Stomach (tissue), 9 donors: Measurements from ENCODE around the gene CAMK2A. TPM values are rescaled to one million over a fixed set of nuclear protein-coding genes. Genes with fewer than 3 reads are reported as not detected.

ENCODE experiments used
- DNase-seq, 2 donors: peaks; one replicate each; pipeline versions ENCODE4 v3.0.0 to v3.0.0-alpha.2; 2013 to 2019
- H3K27ac ChIP-seq, 5 donors: fragments of 200-600 bp in 4 of 5; sonication (generic) in 4 of 5; one replicate each; pipeline ENCODE4 v1.5.1; 2013 to 2019; ENCODE audit warnings: mild to moderate bottlenecking in 1 of 5, moderate library complexity in 1 of 5
- H3K27me3 ChIP-seq, 3 donors: fragments of 200-600 bp; sonication (generic); one replicate each; pipeline ENCODE4 v1.5.1; 2017 to 2019; ENCODE audit warnings: mixed run types in 1 of 3
- H3K36me3 ChIP-seq, 4 donors: fragments of 200-600 bp; sonication (generic); 1 replicate in 3 of 4; 2 replicates in 1 of 4; pipeline ENCODE4 v1.5.1; 2016 to 2019
- H3K4me1 ChIP-seq, 4 donors: fragments of 200-600 bp; sonication (generic); one replicate each; pipeline ENCODE4 v1.5.1; 2016 to 2019
- H3K4me3 ChIP-seq, 4 donors: fragments of 200-600 bp; sonication (generic) in 3 of 4; one replicate each; pipeline ENCODE4 v1.5.1; 2016 to 2019; ENCODE audit warnings: mild to moderate bottlenecking in 1 of 4
- H3K9me3 ChIP-seq, 4 donors: fragments of 200-600 bp; sonication (generic); one replicate each; pipeline ENCODE4 v1.5.1; 2016 to 2019
- EP300 ChIP-seq: sonication (generic); formaldehyde crosslinking; IDR thresholded peaks from one replicate; pipeline ENCODE4 v1.6.1; 2017; ENCODE audit warnings: antibody characterized with exemption
- POLR2A ChIP-seq, 4 donors: fragments of 450-650 bp; IDR thresholded peaks; one replicate each; pipeline ENCODE4 v1.6.1; 2016; ENCODE audit warnings: antibody characterized with exemption in 4 of 4, control low read depth in 2 of 4, mild to moderate bottlenecking in 1 of 4, moderate library complexity in 1 of 4
- POLR2AphosphoS5 ChIP-seq, 3 donors: sonication (generic); formaldehyde crosslinking; IDR thresholded peaks; one replicate each; pipeline ENCODE4 v1.6.1; 2016; ENCODE audit warnings: antibody characterized with exemption in 3 of 3
- WGBS, 5 donors: extraction: QIAGEN DNeasy Blood & Tissue Kit in 3 of 5; methylation state at CpG; one replicate each; pipeline versions ENCODE4 v1.1.5 to v1.1.7; 2013 to 2018; 5-methylcytosine and 5-hydroxymethylcytosine counted together
- intact Hi-C: fragments of 100-400 bp; cut with DNase I; formaldehyde crosslinking; loops from one replicate; pipeline ENCODE4 v1.15.1; 2023; ENCODE audit warnings: low total_unique reads
- polyA plus RNA-seq, 3 donors: library from polyadenylated mRNA; stranded (reverse); fragments of 200-250 nt; gene quantifications; one replicate each; pipeline ENCODE4 v1.2.3, GENCODE V29; 2013
- total RNA-seq, 5 donors: library from RNA; depleted of rRNA; stranded (reverse); fragments of >200 nt; gene quantifications; one replicate each; pipeline versions ENCODE4 v1.1.0 to v1.2.3, GENCODE V29; 2014 to 2016
- TF ChIP-seq, protein P1 (sequence below), 7 experiments: fragments of 450-650 bp in 4 of 7; fragments of 200-600 bp in 3 of 7; sonication (generic) in 3 of 7; IDR thresholded peaks; one replicate each; pipeline ENCODE4 v1.5.1; 2016 to 2019; ENCODE audit warnings: antibody characterized with exemption in 7 of 7, control low read depth in 2 of 7, mild to moderate bottlenecking in 1 of 7
- donor health status: healthy with polysubstance abuse.
- donor health status: Bipolar disorder and iron deficiency.
- donor health status: healthy.

Gene CAMK2A
- total and polyA plus RNA-seq, 8 donors, result 0.06 to 18.3 (median 0.63) TPM; not detected in 2

DNA sequence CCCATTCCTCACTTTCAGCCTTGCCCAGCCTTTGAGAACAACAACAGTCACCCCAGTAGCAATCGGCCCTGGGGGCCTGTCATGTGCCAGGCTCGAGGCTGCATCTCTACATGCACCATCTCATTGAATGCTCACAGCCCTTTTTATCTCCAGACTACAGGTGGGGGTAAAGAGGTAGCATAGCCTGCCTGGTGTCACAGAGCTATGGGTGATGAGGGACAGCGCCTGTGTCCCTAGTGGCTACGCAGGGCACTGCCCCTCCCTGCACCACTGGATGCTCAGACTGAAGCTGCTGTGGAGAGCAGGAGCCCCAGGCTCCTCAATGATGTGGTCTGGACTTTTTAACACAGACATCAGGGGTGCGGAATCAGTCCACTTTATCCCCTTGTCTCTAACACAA is 2.8 kb downstream of the CAMK2A start:
- no peaks in the 10 kb centered on the region for H3K9me3 ChIP-seq
- no peak for DNase-seq
- no peak overlapping the region for H3K4me3 ChIP-seq
- peaks cover 0 to 21% (median 5%) of the 10 kb centered on the region in 3 donors for H3K27me3 ChIP-seq
- intact Hi-C loops, result no loop called here
- 53 to 77% (median 73%) methylated on average over 3 to 5 of the region's 5 CpGs for WGBS, 5 donors
- no peaks in the 10 kb centered on the region for H3K36me3 ChIP-seq
- H3K4me1 ChIP-seq, result no peaks in the 10 kb centered on the region
- no peak overlapping the region for H3K27ac ChIP-seq
- TF ChIP-seq, protein P1, sequence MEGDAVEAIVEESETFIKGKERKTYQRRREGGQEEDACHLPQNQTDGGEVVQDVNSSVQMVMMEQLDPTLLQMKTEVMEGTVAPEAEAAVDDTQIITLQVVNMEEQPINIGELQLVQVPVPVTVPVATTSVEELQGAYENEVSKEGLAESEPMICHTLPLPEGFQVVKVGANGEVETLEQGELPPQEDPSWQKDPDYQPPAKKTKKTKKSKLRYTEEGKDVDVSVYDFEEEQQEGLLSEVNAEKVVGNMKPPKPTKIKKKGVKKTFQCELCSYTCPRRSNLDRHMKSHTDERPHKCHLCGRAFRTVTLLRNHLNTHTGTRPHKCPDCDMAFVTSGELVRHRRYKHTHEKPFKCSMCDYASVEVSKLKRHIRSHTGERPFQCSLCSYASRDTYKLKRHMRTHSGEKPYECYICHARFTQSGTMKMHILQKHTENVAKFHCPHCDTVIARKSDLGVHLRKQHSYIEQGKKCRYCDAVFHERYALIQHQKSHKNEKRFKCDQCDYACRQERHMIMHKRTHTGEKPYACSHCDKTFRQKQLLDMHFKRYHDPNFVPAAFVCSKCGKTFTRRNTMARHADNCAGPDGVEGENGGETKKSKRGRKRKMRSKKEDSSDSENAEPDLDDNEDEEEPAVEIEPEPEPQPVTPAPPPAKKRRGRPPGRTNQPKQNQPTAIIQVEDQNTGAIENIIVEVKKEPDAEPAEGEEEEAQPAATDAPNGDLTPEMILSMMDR (IDR thresholded peaks at IDR 0.05), result peak in 3 of 7 experiments; percentile 8 to 17 (median 17)
- TF ChIP-seq POLR2A (IDR thresholded peaks at IDR 0.05), result no peak

DNA sequence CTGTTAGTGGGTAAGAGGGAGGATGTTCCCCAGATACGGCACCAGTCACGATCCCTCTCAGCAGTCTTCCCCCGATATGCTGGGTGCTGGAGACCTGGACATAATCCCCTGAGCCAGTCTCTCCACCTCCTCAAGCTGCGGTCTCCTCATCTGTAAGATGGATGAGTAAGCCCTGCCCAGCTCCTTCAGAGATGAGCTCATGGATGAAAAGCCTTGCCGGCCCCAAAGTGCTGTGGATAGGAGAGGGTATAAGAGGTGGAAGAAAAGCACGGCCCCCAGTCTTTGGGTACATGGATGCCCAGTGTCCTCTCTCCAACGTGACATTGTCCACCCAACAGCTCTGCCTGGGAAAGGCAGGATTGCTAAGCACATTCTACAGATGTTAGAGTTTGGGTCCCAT is 4.5 kb downstream of the CAMK2A start:
- H3K4me3 ChIP-seq, result no peak overlapping the region
- H3K27me3 ChIP-seq, result peaks cover 0 to 10% (median 5%) of the 10 kb centered on the region in 3 donors
- 81 to 95% (median 93%) methylated on average over 7 of the region's 7 CpGs for WGBS, 5 donors
- no peaks in the 10 kb centered on the region for H3K4me1 ChIP-seq
- intact Hi-C loops, result no loop called here
- H3K9me3 ChIP-seq, result no peaks in the 10 kb centered on the region
- no peak for TF ChIP-seq POLR2A (IDR thresholded peaks at IDR 0.05)
- no peak for TF ChIP-seq POLR2AphosphoS5 (IDR thresholded peaks at IDR 0.05)
- TF ChIP-seq, protein P1 (IDR thresholded peaks at IDR 0.05), result no peak
- no peak for TF ChIP-seq EP300
- H3K27ac ChIP-seq, result no peak overlapping the region
- no peak for DNase-seq
- H3K36me3 ChIP-seq, result no peaks in the 10 kb centered on the region

DNA sequence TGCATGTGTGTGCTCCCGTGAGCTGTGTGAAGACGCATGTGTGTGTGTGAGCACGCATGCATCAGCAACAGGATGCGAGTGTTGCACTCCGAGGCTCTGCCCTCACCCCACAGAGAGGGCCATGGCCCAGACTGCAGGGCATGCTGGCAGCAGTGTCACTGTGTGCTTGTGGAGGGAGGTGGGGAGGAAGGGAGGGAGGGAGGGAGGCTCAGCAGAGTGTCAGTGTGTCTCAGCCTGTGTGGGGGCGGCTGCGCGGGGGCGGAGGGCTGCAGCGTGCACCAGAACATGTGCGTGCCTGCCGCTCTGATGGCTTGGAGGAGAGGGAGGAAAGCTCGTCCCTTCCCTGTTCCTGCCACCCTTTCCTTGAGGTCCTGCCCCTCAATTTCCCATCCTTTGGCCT is 5.3 kb downstream of the CAMK2A start:
- no peak for TF ChIP-seq EP300
- TF ChIP-seq, protein P1 (IDR thresholded peaks at IDR 0.05), result no peak
- H3K27ac ChIP-seq, result no peak overlapping the region
- DNase-seq, result no peak
- intact Hi-C loops, result no loop called here
- H3K27me3 ChIP-seq, result peaks cover 0 to 2% (median 0%) of the 10 kb centered on the region in 3 donors
- H3K4me3 ChIP-seq, result no peak overlapping the region
- WGBS, 5 donors, result 77 to 94% (median 87%) methylated on average over 12 to 13 of the region's 13 CpGs
- H3K36me3 ChIP-seq, result no peaks in the 10 kb centered on the region
- no peaks in the 10 kb centered on the region for H3K4me1 ChIP-seq
- H3K9me3 ChIP-seq, result no peaks in the 10 kb centered on the region

DNA sequence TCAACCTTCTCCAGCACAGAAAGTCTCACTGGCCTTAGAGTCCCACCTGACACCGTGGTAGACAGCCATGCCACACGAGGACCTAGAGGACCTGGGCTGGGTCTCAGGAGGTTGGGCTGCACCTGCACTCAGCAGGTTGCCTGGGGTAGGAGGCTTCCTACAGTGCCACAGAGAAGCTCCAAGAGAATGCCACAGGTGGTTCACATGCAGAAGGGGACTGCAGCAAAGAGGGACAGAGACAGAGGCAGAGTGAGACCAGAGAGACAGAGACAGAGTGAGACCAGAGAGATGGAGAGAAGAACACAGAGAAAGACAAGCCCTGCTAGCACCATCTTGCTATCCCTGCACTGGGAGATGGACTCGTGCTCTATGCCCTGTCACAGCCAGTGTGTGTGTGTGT is 5.7 kb downstream of the CAMK2A start:
- Histone ChIP-seq H3K36me3 (no peaks in the 10 kb centered on the region), H3K4me3 (no peak overlapping the region), H3K27me3 (no peaks in the 10 kb centered on the region), H3K4me1 (no peaks in the 10 kb centered on the region), H3K9me3 (no peaks in the 10 kb centered on the region), H3K27ac (no peak overlapping the region)
- DNase-seq, result no peak
- no peak for TF ChIP-seq POLR2AphosphoS5 (IDR thresholded peaks at IDR 0.05)
- intact Hi-C loops, result no loop called here
- WGBS, 5 donors, result 56 to 79% (median 67%) methylated on average over 1 to 3 of the region's 3 CpGs

DNA sequence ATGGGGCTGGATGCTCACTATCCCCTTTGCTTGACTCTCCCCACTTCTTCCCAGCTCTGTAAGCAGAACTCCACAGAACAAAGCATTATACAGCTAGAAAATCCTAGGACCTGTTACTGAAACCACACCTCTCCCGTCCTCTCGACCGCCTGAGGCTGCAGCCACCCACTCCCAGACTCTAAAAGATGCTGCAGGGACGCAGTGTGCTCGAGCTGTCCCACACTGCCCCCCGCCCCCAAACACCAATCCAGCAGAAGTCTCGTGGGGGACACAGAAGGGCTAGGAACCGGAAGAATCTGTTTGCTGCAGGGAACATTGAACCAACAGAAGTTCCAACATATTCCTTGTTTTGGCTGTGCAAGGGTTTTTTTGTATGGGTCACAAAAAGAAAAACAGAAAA is 7.6 kb downstream of the CAMK2A start:
- TF ChIP-seq EP300 (no peak), POLR2A (IDR thresholded peaks at IDR 0.05) (no peak), POLR2AphosphoS5 (IDR thresholded peaks at IDR 0.05) (no peak)
- TF ChIP-seq, protein P1 (IDR thresholded peaks at IDR 0.05), result no peak

More for the DNA sequence above, 7.6 kb downstream of the CAMK2A start:
- Histone ChIP-seq H3K27me3 (no peaks in the 10 kb centered on the region), H3K36me3 (no peaks in the 10 kb centered on the region), H3K9me3 (no peaks in the 10 kb centered on the region), H3K4me3 (no peak overlapping the region), H3K4me1 (no peaks in the 10 kb centered on the region), H3K27ac (no peak overlapping the region)
- intact Hi-C loops, result no loop called here
- DNase-seq, result no peak
- WGBS, 5 donors, result 71 to 78% (median 72%) methylated on average over 8 of the region's 8 CpGs
